ENCODE measurements around the gene ATP4B. TPM values are rescaled to one million over a fixed set of nuclear protein-coding genes. Genes with fewer than 3 reads are reported as not detected.

Gene ATP4B
- total RNA-seq, 1 experiment from 2014 or later: not detected

GRCh38 chr13:113666951-113667701, 9.1 kb upstream of the ATP4B start, which contains the start of gene GRK1:
GRK1 (plus strand) TSS chr13:113667219; CDS start chr13:113667387, 168 bp downstream.
- H3T11ph ChIP-seq (ENCODE audit: low read length): no peak within 1 kb of the TSS
- H3K18ac ChIP-seq (ENCODE audit: insufficient read length, low read depth, low read length): peak within 1 kb of the TSS; percentile 48
- H2AK5ac ChIP-seq (ENCODE audit: insufficient read length, low read length): no peak within 1 kb of the TSS
- Mint-ChIP-seq H3K4me3 (no peak within 1 kb of the TSS), H3K27ac (peak within 1 kb of the TSS in 1 of 3 experiments; percentile 89; a peak in 2 of 7 replicates), H3K9me3 (0 out of 5 replicates have a peak, but pooled peaks cover 0 to under 1% of the 10 kb centered on the region in 2 experiments), H3K36me3 (ENCODE audit: insufficient read depth in 1 of 3, low read depth in 3 of 3) (peaks cover 0 to 1% (median 0%) of the 10 kb centered on the region in 3 experiments; a peak in 2 of 7 replicates), H3K27me3 (ENCODE audit: low read depth) (no peaks in the 10 kb centered on the region), H3K4me1 (peaks cover 2 to 8% of the 10 kb centered on the region in 2 experiments; a peak in 2 of 4 replicates)
- H2BK12ac ChIP-seq (ENCODE audit: insufficient read length, low read depth, low read length): no peak within 1 kb of the TSS
- no peak within 1 kb of the TSS; the same call in 1 of the 2 replicates for H3K4ac ChIP-seq (ENCODE audit: low read depth, low read length)
- peak within 1 kb of the TSS; percentile 6 for H4K91ac ChIP-seq (ENCODE audit: insufficient read length, low read depth, low read length)
- H2BK120ac ChIP-seq (ENCODE audit: low read depth, low read length, poor library complexity, severe bottlenecking): no peak within 1 kb of the TSS
- H3K4me2 ChIP-seq (ENCODE audit: insufficient read depth, insufficient read length, low read length): no peak within 1 kb of the TSS
- no peak for DNase-seq
- no peak within 1 kb of the TSS for H4K8ac ChIP-seq (replicated peaks; ENCODE audit: insufficient read length, low read depth, low read length)
- H2BK5ac ChIP-seq (ENCODE audit: insufficient read length, low read length): no peak within 1 kb of the TSS
- H3K9ac ChIP-seq (ENCODE audit: extremely low read depth, insufficient read length, low read length): no peak within 1 kb of the TSS
- H3K14ac ChIP-seq (ENCODE audit: insufficient read depth, low read length): no peak within 1 kb of the TSS; the same call in 1 of the 2 replicates
- no peak within 1 kb of the TSS for H4K5ac ChIP-seq (ENCODE audit: insufficient read length, low read depth, low read length)
- H3K56ac ChIP-seq (ENCODE audit: insufficient read length, low read depth, low read length): no peak within 1 kb of the TSS
- TF ChIP-seq CTCF (conservative IDR thresholded peaks at IDR 0.05): no peak
- no peak within 1 kb of the TSS for H2AFZ ChIP-seq (ENCODE audit: low read length)
- no peaks in the 10 kb centered on the region for H3K79me1 ChIP-seq (ENCODE audit: insufficient read depth, low read depth, low read length, poor library complexity, severe bottlenecking)
- H3K23ac ChIP-seq (ENCODE audit: insufficient read length, low read depth, low read length): no peak within 1 kb of the TSS
- no peaks in the 10 kb centered on the region for H3K79me2 ChIP-seq (ENCODE audit: insufficient read depth, low read length)
- H3K27ac ChIP-seq (ENCODE audit: insufficient read length, low read depth, low read length): no peak within 1 kb of the TSS
- WGBS (ENCODE audit: extremely low coverage, insufficient read length, low lambda C conversion rate): no CpG with 5 or more reads among the region's 32 CpGs
- no peaks in the 10 kb centered on the region for H3K27me3 ChIP-seq (ENCODE audit: insufficient read depth, low read length)
- H2BK20ac ChIP-seq (ENCODE audit: low read depth, low read length, poor library complexity, severe bottlenecking): no peak within 1 kb of the TSS
- no peaks in the 10 kb centered on the region for H3K4me1 ChIP-seq (ENCODE audit: insufficient read depth, low read length)
- no peak within 1 kb of the TSS for H2BK15ac ChIP-seq (ENCODE audit: low read depth, low read length)
- no peaks in the 10 kb centered on the region for H4K20me1 ChIP-seq (ENCODE audit: control insufficient read depth, insufficient read depth, insufficient read length)
- H3K23me2 ChIP-seq (ENCODE audit: insufficient read length, low read depth, low read length, poor library complexity, severe bottlenecking): no peaks in the 10 kb centered on the region
- no peaks in the 10 kb centered on the region for H3K9me3 ChIP-seq (ENCODE audit: control insufficient read depth, low read depth, low read length)

Data from H9 (cell line).